GM03348 (cell line): ENCODE measurements around the gene STK11.

ENCODE experiments used
- DNase-seq: peaks from one replicate; pipeline ENCODE4 v3.0.0; 2012; ENCODE audit warnings: low spot score

STK11 gene

GRCh38 chr19:1210227-1210538 lies 4.6 kb downstream of the STK11 start:
- no peak for DNase-seq

GRCh38 chr19:1211494-1212234 lies 6.1 kb downstream of the STK11 start:
- DNase-seq: no peak

GRCh38 chr19:1213391-1214286 lies 8.1 kb downstream of the STK11 start:
- DNase-seq: no peak

- DNase-seq: no peak
Observed at GRCh38 chr19:1214299-1214861, 8.8 kb downstream of the STK11 start.

GRCh38 chr19:1214862-1215731 lies 9.5 kb downstream of the STK11 start:
- DNase-seq: no peak

- no peak for DNase-seq
Observed at GRCh38 chr19:1216756-1217155, 11.2 kb downstream of the STK11 start.

GRCh38 chr19:1217366-1217765 lies 11.8 kb downstream of the STK11 start:
- DNase-seq: no peak

GRCh38 chr19:1218751-1219567 lies 13.4 kb downstream of the STK11 start:
- DNase-seq: no peak

- no peak for DNase-seq
Observed at GRCh38 chr19:1219786-1220476, 14.4 kb downstream of the STK11 start.

- no peak for DNase-seq
Observed at GRCh38 chr19:1220477-1220930, 14.9 kb downstream of the STK11 start.

GRCh38 chr19:1220976-1221903 lies 15.7 kb downstream of the STK11 start:
- peak; percentile 55 for DNase-seq

GRCh38 chr19:1221904-1222255 lies 16.3 kb downstream of the STK11 start:
- no peak for DNase-seq

GRCh38 chr19:1222394-1222793 lies 16.8 kb downstream of the STK11 start:
- DNase-seq: no peak

- DNase-seq: no peak
Observed at GRCh38 chr19:1223018-1223855, 17.7 kb downstream of the STK11 start.

GRCh38 chr19:1224047-1224825 lies 18.7 kb downstream of the STK11 start:
- DNase-seq: no peak

GRCh38 chr19:1224847-1225246 lies 19.3 kb downstream of the STK11 start:
- DNase-seq: no peak

GRCh38 chr19:1225440-1226226 lies 20.1 kb downstream of the STK11 start:
- no peak for DNase-seq
